Activated CD4-positive, CD25-positive, alpha-beta regulatory T cell treated with anti-CD3 and anti-CD28 coated beads, Interleukin-2, amount 50 U/mL, for 24 hours (primary cell): Measurements from ENCODE around the gene WDR19.
"Not testable (repeated sequence)": the region's sequence is repeated elsewhere in the genome, so short reads cannot be mapped to it uniquely, and the experiment has no call there.

Experiments used
- ATAC-seq, 2 donors: fragments of 150-1000 bp; cut with Tn5 transposase; one replicate each; pipeline ENCODE4 v1.10.0; 2021; ENCODE audit warnings: mild to moderate bottlenecking in 1 of 2, moderate library complexity in 1 of 2

WDR19 gene

DNA sequence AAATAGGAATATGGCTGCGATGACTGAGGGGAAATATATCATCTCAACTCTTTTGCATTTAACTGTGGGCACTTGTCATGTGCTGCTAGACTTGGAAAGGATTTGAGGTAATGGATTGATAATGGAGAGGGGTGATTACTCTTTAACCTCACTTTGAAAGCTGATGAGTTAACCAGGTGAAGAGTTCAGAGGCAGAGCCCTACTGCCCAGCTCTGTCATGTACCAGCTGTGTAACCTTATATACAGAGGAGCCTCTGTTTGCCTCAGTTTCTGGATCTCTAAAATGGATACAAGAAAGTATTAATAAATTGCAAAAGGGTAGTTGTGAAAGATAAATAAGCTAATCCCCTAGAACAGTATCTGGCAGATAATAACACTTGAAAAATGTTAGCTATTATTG, 51.5 kb downstream of the WDR19 start:
- ATAC-seq: no peak

DNA sequence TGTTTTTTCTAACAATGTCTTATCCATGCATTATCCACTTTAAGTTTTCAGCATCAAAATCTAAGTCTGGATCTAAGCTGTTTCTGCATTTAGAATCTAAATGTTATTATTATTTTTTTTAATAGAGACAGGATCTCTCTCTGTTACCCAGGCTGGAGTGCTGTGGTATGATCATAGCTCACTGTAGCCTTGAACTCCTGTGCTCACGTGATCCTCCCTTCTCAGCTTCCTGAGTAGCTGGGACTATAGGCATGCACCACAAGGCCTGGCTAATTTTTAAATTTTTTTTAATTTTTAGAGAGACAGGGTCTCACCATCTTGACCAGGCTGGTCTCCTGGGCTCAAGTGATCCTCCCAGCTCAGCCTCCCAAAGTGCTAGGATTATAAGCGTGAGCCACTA, 52.7 kb downstream of the WDR19 start:
- ATAC-seq: no peak

DNA sequence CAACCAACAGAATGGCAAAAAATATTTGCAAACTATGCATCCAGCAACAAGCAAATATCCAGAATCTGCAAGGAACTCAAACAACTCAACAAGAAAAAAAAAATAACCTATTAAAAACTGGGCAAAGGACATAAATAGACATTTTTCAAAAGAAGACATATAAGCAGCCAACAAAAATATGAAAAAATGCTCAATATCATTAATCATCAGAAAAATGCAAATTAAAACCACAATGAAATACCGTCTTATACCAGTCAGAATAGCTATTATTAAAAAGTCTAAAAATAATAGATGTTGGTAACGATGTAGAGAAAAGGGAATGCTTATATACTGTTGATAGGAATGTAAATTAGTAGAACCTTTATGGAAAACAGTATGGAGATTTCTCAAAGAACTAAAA, 53.4 kb downstream of the WDR19 start:
- ATAC-seq: no peak

DNA sequence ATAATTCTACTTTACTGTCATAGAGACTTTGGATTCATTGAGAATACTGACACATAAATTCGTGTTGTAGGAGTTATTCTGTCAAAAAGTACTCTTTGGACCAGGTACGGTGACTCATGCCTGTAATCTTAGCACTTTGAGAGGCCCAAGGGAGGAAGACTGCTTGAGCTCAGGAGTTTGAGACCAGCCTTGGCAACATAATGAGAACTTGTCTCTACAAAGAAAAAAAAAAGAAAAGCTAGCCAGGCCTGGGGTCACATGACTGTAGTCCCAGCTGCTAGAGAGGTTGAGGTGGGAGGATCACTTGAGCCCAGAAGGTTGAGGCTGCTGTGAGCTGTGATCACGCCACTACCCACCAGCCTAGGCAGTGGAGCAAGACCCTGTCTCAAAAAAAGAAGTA, 54.9 kb downstream of the WDR19 start:
- no peak for ATAC-seq

DNA sequence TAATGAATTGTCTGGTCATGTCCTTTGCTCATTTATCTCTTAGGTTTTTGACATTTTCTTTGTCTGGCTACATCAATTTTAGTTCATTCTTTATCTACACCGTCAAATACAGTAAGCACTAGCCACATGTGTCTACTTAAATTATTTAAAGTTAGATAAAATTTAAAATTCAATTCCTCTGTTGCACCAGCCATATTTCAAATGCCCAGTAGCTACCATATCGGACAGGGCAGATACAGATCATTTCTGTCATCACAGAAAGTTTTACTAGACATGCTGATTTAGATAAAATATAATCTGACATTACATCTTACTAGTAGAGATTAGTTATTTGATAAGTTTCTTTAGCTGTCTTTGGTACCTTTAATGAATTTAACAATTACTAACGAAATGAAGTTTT, 61.1 kb downstream of the WDR19 start:
- ATAC-seq: no peak

DNA sequence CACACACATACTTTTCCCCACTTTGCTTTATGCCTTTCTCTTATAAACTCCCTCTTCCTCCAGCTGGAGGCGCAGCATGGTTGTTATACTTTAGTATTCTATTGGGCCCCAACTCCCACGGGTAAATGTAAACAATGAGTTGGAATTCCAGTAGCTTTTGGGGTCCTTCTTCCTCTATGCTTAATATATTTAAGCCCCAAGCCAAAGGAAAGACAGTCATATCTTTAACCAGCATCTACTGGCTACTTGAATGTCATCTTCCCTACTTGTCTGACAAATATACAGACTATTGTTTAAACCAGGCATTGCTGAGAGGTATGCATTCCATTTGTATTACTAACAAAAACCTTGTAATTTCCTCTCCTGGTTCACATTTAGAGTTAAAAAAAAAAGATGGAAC, 72.9 kb downstream of the WDR19 start:
- ATAC-seq: no peak

DNA sequence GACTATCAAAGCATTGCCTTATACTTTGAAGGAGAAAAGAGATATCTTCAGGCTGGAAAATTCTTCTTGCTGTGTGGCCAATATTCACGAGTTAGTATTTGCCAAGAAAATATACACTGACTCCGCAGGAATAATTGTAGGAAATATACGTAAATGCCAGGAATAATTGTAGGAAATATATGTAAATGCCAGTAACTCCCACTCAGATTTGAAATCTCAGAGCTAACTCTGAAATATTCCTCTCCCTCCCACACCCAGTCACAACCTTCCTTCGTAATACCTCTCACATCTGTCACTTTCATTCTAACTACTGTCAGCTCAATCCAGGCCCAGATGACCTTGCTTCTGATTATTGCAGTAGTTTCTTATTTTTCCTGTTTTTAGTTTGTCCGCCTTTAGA, 73.5 kb downstream of the WDR19 start:
- no peak for ATAC-seq

DNA sequence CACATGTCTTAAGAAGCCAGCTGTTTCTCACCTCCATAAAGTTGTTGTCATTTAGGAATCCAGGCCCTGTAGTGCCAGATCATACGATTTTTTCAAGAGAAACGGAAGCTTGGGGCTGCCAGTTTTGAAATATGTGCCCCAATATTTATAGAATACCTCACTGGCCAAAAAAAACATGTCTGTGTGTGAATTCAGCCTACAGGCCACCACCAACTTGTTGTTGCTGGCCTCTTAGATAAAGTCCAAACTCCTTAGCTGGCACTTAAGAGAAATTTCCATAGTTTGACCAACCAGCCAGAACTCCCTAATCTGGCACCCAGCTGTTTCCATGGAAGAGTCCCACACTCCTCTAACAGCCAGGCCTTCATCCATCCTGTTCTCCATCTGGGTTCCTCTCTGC, 74.1 kb downstream of the WDR19 start:
- no peak for ATAC-seq

DNA sequence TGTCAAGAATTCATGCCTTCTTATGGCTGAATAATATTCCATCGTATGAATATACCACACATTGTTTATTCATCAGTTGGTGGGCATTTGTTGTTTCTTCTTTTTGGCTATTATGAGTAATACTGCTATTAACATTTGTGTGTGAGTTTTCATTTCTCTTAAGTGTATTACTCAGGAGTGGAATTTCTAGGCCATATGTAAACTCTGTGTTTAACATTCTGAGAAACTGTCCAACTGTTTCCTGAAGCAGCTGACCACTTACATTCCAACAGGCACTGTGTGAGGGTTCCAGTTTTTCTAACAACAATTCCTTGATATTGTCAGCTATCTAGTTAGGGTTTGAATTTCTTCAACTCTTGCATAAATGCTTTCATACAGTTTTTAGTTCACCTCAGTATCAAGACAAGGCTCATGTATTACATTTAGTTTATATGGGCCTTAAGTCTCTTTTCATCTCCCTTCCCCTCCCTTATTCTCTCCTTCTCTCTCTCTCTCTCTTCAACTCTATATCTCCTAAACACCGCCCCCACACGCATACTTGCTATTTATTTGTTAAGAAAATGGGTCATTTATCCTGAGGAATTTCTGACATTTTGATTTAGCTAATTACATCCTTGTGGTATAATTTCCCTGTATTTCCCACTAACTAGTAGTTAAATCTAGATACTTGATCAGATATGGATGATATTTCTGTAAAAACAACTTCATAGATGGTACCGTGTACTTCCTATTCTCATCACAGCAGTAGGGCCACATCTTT, 77.4 kb downstream of the WDR19 start:
- no peak for ATAC-seq

DNA sequence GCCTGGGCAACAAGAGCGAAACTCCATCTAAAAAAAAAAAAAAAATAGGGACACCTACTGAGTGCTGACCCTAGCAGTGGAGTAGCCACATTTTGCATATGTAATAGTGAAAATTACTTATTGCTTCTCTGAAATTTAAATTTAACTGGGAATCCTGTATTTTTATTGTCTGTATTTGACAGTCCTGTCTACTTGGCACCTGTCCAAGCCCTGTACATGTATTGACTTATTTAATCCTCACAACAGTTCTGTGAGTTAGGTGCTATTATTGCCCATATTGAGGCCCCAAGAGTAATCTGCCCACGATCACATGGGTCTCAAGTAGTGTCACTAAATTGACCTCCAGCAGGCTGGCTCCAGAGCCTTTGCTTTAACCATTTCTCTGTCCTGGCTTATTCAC, 81.6 kb downstream of the WDR19 start:
- ATAC-seq: no peak

DNA sequence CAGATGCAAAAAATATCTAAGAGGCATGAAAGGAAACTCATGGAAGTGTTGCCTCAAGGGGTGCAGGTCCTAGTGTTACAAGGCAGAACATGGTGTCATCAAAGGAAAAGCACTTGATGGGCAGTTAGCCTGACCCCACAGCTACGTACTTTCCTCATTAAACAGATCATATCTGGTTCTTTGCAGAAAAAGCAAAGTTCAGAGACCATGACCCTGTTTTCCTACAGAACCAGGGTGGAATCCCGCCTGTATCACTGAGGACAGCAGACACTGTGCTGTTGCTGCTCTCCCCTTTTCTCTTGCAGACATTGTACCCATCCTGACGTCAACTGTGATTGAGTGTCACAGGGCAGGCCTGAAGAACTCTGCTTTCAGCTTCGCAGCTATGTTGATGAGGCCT, 92.2 kb downstream of the WDR19 start:
- ATAC-seq: no peak

DNA sequence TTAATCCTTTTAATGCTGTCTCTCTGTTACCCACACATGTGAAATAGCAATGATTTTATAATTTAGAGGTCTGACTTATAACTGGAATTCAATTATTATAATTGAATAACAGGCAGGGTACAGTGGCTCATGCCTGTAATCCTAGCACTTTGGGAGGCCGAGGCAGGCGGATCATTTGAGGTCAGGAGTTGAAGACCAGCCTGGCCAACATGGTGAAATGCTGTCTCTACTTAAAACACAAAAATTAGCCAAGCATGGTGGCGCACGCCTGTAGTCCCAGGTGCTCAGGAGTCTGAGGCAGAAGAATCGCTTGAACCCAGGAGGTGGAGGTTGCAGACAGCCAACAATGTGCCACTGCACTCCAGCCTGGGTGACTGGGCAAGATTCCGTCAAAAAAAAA, 95.3 kb downstream of the WDR19 start:
- not testable (repeated sequence) for ATAC-seq

DNA sequence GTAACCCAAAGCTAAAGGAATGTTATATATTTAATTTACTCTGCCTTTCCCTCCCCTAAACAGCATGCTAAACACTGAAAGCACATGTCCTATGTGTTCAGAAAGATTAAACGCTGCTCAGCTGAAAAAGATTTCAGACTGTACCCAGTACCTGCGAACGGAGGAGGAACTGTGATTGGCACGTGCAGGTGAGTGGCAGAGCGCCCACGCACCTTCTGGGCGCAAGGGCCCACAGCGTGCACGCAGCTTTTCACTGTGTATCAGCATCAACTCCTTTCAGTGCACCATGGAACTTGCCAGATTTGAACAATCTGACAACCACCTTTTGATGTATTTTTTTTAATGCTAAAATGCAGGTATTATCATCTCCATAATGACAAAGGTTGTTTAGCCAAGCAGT, 96.1 kb downstream of the WDR19 start:
- ATAC-seq: no peak

DNA sequence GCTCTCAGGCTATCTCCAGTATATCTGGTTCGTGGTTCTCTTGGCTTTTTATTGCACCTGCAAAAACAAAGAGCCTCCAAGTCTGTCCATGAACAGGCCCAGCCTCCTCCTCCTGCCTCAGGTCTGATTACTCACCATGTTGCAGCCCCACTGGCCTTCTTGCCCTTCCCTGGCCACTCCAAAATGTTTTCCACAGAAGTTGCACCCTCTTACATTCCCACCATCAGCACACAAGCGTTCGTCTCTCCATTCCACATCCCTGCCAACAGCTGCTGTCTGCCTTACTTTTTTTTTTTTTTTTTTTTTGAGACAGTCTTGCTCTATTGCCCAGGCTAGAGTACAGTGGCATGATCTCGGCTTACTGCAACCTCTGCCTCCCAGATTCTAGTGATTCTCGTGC, 97.1 kb downstream of the WDR19 start:
- ATAC-seq: no peak

DNA sequence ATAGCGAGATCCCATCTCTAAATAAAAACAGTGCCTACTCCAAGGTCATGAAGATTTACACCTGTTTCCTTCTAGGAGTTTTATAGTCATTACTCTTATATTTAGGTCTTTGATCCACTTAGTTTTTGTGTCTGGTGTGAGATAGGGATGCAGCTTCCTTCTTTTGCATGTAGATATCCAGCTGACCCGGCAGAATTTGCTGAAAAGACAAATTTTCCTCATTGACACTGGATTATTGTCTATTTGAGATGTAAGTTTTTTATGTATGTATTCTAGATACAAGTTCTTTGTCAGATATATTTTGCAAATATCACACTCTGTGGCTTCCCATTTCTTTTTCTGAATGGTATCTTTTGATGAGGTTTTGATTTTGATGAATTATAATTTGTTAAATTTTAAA, 98.4 kb downstream of the WDR19 start:
- no peak for ATAC-seq

DNA sequence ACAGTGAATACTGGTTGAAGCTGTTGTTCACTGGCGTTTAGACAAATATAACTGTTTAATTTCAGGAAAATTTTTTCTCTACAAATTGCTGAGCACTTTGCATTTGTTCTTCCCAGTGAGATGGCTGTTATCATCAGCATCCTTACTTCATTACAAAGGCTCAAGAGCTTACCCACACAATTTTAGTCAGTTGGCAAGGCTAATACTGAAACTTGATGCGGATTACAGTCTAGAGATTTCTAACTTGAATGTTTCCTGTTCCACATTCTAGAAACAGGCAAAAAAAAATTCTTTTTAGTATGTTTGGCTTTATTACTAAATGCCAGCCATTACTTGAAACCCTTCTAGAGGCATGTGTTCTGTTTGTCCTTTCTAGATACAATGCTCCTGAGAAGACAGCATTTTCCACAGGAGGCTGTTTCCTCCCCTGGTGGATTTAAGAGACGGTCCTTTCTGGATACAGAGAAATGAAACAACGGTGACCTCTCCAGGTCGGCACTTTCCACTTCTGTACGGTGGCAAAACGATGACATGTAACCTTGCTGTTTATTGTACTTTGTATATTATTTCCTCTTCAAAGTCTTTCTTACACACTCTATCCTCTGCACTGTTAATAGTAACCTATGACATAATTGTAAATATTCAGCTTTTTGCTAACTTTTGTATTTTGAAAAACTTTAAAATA, 102.9 kb downstream of the WDR19 start:
- no peak for ATAC-seq

DNA sequence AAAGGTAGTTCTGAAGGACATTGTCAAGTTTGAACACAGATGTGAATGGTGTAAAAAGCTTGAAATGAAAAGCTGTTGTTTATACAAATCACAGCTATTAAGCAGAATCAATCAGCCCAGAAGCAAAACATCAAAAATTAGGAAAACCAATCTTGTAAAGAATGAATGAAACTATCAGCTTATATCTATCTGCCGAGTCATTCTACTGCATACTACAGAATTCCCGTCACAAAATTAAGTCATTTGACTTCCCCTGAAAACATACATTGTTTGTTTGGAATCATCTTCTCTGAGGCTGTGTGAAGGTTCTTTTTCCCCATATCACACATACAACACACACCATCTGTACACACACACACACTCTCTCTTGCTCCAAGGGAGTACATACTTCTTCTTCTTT, 103.5 kb downstream of the WDR19 start:
- no peak for ATAC-seq

DNA sequence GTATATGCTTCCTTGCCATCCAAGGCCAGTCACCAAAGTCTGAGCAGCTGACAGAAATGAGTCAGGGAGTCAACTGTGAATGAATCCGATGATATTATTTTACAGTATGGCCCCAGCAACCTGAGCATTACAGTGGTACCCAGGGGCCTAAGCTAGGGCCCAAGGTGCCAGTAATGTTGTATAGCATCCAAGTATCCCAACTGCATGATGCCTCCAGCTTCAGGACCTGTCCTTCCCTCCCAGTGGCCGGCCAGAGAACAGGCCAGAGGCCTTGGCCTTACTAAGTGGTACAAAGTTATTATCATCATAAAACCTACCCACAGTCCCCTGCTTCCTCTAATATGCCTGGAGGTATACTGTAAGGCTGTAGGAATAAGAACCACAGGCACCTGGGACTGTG, 103.9 kb downstream of the WDR19 start:
- ATAC-seq: no peak

DNA sequence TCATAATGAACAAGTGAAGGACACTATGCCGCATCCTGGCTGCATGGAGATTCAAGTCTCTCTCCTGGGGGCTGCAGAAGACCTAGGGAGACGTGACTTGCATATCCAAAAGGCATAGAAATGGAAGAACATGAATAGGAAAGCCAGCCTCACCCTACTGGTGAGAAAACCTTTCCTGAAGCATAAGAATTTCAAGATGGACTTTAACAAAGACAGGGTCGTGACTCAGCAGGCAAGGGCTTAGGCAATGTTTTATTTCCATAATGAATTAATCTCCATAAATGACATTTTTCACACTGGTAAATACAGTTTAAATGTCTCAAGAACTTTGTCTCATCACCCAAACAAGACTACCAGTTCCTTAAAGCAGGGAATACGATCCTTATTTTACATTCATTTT, 104.9 kb downstream of the WDR19 start:
- ATAC-seq: no peak

DNA sequence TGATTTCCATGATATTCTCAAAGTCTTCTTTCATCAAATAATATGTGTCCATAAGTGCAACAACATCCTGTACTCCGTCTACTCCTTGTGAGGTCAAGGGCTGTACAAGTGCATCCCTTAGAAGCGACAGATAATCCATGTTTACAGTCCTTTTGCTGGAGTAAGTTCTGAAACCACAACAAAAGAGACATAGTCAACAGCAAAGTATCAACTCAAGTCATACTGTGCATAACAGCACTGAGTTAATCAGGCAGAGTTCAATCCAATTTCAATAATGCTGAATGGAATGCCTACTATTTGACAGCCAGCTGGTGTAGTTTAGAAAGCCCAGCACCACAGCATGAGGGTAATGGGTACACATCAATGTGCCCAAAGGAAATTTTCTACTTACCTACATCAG, 109.4 kb downstream of the WDR19 start:
- no peak for ATAC-seq

DNA sequence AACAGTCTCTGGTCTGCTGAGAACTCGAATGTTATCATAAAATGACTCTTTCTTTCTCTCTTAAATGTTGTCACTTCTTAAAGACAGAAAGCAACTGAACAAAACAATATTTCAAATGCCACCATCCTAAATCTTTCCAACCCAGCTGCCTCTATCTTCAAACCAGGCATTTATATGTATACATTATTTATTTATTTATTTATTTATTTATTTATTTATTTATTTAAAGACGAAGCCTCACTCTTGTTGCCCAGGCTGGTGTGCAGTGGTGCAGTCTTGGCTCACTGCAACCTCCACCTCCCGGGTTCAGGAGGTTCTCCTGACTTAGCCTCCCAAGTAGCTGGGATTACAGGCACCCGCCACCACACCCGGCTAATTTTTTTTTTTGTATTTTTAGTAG, 110.1 kb downstream of the WDR19 start:
- ATAC-seq: not testable (repeated sequence)

DNA sequence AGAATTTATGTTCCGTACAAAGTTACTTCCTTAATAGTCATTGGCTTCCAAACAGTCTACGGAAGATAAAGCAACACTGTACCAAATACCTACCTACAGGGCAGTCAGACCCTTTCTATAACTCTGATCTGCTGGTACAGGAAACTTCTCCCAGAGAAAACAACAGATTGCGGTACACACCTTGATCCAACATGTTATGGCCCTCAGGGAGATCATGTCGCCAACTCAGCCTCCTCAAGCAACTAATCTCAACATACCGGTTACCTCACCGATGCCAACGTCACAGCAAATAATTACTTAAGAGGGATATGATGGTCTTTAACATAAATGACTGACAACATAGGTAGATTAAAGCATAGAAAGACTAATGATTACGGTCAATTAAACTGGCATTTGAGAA, 113.5 kb downstream of the WDR19 start:
- ATAC-seq: no peak

DNA sequence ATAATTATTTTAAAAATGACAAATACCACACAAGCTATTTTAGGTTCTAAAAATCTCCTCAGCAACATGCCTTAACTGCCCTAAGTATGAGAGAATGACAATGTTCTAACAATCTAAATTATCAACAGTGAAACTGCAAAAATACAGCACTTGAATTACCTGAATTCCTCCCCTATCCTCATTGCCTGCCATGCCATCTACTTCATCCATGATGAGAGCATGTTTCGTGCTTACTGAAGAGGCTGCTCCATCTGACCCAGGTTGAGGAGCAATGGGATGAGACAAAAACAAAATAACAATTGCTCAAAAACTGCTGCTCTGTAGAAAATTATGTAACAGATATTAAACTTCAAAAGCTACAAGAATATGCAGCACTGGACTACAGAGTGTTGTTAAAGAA, 120.6 kb downstream of the WDR19 start:
- ATAC-seq: no peak

DNA sequence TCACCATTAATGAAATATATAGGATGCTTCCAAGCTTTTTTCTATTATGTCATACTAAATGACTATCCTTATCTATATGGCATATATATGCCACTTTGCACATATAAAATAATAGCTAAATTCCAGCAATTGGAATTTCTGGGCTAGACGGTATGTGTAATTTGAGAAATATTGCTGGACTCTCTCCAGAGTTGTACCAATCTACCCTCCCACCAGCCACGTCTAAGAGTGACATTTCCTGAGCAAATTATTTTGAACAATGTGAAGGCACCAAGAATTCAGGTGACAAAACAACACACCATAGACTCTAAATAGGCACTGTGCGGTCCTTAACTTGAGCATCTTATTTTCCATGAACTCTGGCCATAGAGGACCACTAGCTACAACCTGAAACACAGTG, 121.5 kb downstream of the WDR19 start:
- ATAC-seq: no peak

DNA sequence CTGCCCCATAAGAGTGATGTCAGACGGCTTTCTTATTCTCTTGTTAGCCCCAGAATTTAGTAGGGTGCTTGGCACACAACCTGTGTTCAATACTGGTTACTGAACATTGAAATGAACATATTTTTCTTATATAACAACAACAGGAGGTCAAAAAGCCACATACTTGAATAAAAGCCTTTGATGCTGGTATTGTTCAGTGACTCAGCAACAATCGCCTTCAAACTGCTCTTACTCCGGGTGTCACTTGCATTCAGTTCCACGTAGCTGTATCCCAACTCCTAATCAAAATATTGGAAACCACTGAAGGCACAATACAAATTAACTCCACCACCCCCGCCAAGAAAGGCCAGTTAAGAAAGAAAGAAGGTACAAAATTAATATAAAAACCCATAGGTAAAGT, 122.3 kb downstream of the WDR19 start:
- no peak for ATAC-seq
